ENCODE data around the gene AFAP1. TPM values are rescaled to one million over a fixed set of nuclear protein-coding genes. Genes with fewer than 3 reads are reported as not detected.

Gene AFAP1
- total and polyA plus RNA-seq, 8 donors, result 23.6 to 31.4 (median 27.4) TPM

- intact Hi-C loops (cut with DNase I), result no loop called here
- Histone ChIP-seq H3K36me3 (peaks cover 0 to 7% of the 10 kb centered on the region in 2 donors), H3K9me3 (no peaks in the 10 kb centered on the region), H3K4me3 (no peak overlapping the region), H3K27me3 (peaks cover 0 to 11% of the 10 kb centered on the region in 2 donors), H3K27ac (no peak overlapping the region), H3K4me1 (peaks cover 0 to 6% of the 10 kb centered on the region in 2 donors)
- DNase-seq (peak in 1 of 4 donors; percentile 77), ATAC-seq (no peak)
- TF ChIP-seq CTCF (IDR thresholded peaks at IDR 0.05), result no peak
Observed at GRCh38 chr4:7739077-7739917, 200.4 kb downstream of the AFAP1 start.

GRCh38 chr4:7738458-7739076 lies 201.1 kb downstream of the AFAP1 start:
- Histone ChIP-seq H3K9me3 (no peaks in the 10 kb centered on the region), H3K27me3 (peaks cover 0 to 13% of the 10 kb centered on the region in 2 donors), H3K36me3 (peaks cover 0 to 7% of the 10 kb centered on the region in 2 donors), H3K27ac (no peak overlapping the region), H3K4me3 (no peak overlapping the region), H3K4me1 (peaks cover 0 to 4% of the 10 kb centered on the region in 2 donors)
- no peak for TF ChIP-seq CTCF (IDR thresholded peaks at IDR 0.05)
- ATAC-seq, result no peak
- intact Hi-C loops (cut with DNase I), result no loop called here
- DNase-seq, result no peak

GRCh38 chr4:7737752-7738457 lies 201.8 kb downstream of the AFAP1 start:
- ATAC-seq, result no peak
- no peaks in the 10 kb centered on the region for H3K9me3 ChIP-seq
- intact Hi-C loops (cut with DNase I), result no loop called here
- peaks cover 0 to 13% of the 10 kb centered on the region in 2 donors for H3K27me3 ChIP-seq
- no peaks in the 10 kb centered on the region for H3K4me1 ChIP-seq
- no peak for DNase-seq
- peaks cover 0 to 7% of the 10 kb centered on the region in 2 donors for H3K36me3 ChIP-seq
- no peak overlapping the region for H3K4me3 ChIP-seq
- no peak overlapping the region for H3K27ac ChIP-seq
- TF ChIP-seq CTCF (IDR thresholded peaks at IDR 0.05), result no peak

- no peak for TF ChIP-seq CTCF (IDR thresholded peaks at IDR 0.05)
- Histone ChIP-seq H3K4me3 (no peak overlapping the region), H3K9me3 (no peaks in the 10 kb centered on the region), H3K36me3 (peaks cover 0 to 7% of the 10 kb centered on the region in 2 donors), H3K27ac (no peak overlapping the region), H3K4me1 (no peaks in the 10 kb centered on the region), H3K27me3 (peaks cover 0 to 13% of the 10 kb centered on the region in 2 donors)
- ATAC-seq (no peak), DNase-seq (no peak)
- intact Hi-C loops (cut with DNase I), result no loop called here
Observed at GRCh38 chr4:7737268-7737645, 202.4 kb downstream of the AFAP1 start.

All from left lung (tissue), 10 donors.